Fibroblast of skin of right biceps (primary cell): ENCODE data around the gene TRIM47.

Experiments used
- DNase-seq: peaks from one replicate; pipeline ENCODE4 v3.0.0-alpha.2; 2013

The TRIM47 gene

GRCh38 chr17:75845058-75845711 lies 33.2 kb downstream of the TRIM47 start:
- peak; percentile 52 for DNase-seq

DNA sequence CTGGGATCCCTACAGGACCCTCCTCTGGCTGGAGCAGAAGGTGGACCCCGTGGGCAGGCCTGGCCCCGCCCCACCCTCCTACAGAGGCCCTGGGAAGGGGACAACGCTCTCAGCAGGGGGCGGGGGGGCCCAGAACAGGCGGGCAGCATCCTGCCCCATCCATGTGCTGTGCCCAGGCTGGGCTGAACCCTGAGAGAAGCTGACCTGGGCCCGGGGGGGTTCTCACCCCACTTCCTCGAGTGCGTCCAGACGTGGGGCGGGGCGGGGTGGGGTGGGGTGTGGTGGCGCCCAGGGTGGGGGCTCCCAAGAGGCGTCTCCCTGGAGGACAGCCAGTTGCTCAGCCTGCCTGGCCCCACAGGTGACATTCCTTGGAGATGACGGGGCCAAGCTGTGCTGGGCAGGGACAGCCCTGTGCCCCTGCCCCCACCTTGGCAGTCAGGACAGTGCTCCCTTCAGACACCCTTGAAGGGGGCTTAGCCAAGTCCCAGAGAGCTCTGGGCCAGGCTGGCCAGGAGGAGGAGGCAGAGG lies 33.8 kb downstream of the TRIM47 start:
- DNase-seq: no peak

DNA sequence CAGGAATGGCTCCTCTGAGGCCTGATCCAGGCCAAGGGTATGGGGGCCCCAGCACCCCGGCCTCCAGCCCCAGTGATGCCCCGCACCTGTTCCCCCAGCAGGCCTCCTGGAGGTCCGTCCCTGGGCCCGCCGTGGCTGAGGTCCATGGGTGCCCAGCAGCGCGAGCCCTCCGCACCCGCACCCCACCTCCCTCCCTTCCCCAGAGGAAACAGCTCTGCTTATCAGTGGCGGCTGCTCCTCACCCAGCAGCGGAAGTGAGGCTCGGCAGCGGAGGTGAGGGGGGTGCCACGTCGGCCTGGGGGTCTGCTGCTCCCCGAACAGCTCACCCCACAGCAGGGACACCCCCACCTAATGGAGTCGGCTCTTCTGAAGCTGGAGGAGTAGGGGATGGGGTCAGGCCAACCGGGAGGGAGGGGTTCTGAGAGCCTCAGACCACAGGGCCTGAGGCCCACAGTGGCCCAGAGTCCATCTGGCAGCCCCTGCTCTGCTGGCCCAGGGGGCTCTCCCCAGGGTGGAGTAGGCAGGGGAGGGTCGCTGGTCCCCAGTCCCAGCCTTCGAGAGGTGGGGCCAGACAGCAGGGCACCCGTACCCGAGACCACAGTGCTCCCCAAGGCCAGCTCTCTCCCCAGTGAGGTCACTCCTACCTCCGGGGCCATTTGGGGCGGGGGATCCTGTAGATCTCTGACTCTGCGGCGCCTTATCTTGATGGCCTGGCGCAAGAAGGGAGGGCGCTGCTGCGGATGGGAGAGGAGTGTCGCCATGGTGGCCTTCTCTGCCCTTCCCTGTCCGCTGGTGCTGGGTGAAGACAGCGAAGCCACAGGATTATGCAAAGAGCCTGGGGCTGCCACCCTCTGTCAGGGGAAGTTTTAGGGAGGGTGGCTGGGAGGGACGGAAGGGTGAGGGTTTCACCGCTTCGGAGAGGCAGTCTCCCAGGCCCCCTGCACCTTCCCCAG lies 34.5 kb downstream of the TRIM47 start, which contains the start of gene UNC13D:
Gene UNC13D, minus strand, starts transcription at position 828 of the 953 bp plus-strand sequence. Its CDS starts 67 bp downstream, at position 761.
- DNase-seq: no peak

DNA sequence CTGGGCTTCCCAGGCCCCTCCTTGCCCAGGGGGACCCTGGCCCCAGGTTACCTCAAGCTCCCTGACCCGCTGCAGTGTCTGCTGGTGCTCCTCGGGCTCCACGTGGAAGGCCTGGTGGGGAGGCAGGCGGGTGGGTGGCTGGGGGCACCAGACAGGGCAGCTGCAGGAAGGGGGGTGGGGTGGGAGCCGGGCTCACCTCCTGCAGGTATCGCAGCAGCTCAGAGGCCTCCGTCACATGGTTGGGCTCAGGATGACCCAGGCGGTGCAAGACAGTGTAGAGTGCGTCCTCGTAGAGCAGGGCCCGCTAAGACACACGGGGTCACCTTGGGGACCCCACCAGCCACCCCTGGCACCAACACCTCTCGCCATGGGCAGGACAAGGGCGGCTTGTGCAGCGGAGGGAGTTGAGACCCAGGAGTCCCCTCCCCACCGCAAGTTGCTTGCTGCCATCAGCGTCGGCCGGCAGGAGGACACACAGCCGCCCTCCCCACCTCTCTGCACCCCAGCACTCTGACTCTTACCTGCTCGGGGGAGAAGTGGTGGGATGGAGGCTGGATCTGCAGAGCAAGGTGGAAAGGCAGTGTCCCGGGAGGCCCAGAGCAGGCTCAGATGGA lies 35.3 kb downstream of the TRIM47 start:
- no peak for DNase-seq

DNA sequence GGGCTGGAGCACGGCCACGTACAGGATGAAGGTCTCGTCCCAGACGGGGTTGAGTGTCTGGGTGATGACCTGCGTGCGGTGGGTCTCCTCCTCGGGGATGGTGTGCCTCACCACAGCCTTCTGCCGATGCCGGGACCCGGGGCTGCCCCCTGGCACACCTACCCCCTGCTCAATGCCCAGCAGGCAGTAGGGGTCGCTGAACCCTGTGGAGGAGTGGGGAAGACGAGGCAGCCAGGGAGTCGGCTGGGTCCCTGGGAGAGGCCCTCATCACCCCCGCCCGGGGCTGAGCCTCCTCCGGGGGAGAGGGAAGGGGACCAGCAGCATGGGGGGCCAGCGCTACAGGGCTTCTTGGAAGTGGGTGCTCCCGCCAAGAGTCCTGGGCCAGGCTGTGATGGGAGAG lies 36.0 kb downstream of the TRIM47 start:
- no peak for DNase-seq

- DNase-seq: no peak
Observed at GRCh38 chr17:75840799-75841164, 37.6 kb downstream of the TRIM47 start.

DNA sequence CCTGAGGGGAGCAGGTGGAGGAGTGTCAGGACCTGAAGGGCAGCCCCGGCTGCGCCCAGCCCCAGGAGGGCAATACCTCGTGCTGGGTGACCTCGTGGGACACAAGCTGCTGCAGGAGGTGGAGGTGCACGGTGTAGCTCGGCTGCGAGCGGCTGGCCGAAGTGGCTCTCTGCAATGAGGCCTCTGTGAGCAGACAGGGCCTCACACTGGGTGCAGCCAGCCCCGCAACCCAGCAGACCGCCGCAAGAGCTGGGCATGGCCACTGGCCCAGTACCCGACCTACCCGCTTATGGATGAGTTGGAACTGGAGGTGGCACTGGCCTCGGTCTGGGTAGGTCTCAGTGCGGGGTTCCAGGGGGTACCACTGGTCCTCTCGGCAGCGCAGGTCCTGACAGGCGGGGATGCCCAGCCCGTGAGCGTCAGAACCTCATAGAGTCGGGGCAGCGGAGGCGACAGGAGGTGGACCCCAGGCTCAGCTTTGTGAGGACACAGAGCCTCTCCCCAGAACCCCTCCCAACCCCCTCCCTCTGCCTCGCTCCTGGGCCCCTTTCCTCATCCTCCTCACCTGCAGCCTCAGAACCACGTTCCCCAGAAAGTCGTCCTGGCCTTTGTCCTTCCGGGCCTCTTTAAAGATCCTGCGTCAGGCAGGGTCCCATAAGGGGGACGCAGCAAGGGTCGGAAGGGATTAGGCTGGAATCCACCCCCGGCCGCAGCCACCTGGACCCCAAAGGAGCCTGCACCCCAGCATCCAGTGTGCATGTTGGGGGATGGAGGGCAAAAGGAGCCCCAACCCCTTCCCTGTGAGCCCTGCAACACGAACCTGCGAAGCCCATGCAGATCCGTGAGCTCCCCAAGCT lies 38.2 kb downstream of the TRIM47 start:
- no peak for DNase-seq

GRCh38 chr17:75838410-75838809 lies 40.0 kb downstream of the TRIM47 start:
- no peak for DNase-seq

- no peak for DNase-seq
Observed at GRCh38 chr17:75837899-75838298, 40.5 kb downstream of the TRIM47 start.

GRCh38 chr17:75836605-75837004 lies 41.8 kb downstream of the TRIM47 start:
- DNase-seq: no peak

DNA sequence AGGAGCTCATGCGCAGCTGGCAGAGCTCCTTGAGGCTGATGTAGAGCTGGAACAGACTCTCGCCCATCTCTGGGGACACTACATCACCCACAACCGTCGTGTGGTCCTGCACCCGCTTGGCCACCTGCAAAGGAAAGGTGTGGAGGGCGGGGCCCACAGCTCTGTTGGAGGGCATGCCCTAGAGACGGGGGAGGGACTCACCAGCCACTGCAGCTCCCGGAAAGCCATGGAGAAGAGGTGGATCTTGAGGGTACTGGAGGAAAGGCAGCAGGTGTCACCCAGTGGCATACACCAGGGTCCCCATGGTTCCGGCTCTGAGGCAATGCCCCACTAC lies 42.8 kb downstream of the TRIM47 start:
- no peak for DNase-seq

GRCh38 chr17:75834928-75835653 lies 43.3 kb downstream of the TRIM47 start:
- no peak for DNase-seq

GRCh38 chr17:75834279-75834920 lies 44.0 kb downstream of the TRIM47 start:
- no peak for DNase-seq

DNA sequence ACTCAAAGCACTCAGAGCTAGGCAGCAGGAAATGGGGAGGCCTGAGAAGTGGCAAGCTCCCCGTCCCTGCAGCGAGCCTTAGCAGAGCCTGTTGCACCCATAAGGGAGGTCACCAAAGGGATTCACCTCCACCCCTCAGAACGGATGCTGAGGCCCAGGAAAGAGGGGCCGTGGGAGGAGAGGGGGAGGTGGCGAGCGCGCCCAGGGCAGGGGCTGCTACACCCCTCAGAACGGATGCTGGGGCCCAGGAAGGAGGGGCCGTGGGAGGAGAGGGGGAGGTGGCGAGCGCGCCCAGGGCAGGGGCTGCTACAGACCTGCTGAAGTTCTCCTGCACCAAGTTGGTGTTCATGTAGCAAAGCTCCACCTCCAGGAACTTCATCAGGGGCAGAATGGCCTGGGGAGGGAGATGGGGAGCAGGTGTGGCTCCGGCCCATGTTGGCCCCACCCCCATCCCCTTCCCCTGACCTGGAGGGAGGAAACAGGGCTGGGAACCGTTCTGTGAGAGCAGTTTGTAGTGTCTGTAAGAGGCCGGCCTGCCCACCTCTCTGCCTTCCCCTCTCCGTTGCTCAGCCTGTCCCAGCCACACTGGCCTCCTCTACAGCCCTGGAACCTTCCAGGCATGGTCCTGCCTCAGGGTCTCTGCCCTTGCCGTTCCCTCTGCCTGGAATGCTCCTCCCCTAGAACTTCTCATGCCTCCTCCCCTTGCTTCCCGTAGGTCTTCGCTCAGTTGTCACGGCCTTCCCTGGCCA lies 45.6 kb downstream of the TRIM47 start:
- DNase-seq: no peak

- DNase-seq: peak; percentile 71
Observed at GRCh38 chr17:75832164-75832651, 46.2 kb downstream of the TRIM47 start.

GRCh38 chr17:75831032-75831571 lies 47.3 kb downstream of the TRIM47 start:
- no peak for DNase-seq

DNA sequence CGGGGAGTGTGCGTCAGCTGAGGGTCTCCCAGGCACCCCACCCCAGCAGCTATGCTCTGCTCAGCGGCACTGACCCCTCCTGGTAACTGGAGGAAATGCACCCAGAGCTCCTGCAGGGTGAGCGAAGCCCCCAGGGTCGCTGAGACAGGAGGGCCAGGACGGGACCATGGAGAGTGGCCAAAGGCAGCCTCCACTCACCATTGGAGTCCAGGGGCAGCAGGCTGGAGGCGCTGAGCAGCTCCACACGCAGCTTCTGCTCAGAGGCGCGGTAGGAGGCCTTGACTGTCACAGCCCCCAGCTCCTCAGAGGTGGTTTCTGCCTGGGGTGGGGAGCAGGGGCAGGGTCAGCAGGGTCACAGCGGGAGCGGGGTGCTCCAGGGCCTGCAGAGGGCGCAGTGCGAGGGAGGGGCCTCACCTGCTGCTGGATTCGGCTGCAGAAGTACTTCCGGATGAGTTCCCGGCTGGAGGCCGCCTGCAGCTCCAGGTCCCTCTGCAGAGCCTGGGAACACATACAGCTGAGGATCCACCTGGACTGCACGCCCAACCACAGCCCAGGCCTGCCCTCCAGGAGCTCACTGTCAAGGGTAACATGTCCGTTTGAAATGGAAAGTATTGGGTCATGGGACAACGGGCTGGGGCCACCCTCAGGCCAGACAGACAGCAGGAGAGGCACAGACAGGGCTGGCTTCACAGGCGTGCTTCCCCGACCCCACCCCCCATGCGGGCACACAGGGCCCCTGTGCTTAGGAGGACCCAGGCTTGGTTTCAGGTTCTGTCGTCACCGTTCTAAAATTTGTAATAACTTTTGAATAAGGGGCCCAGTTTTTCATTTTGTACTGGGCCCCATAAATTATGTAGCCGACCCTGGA lies 48.0 kb downstream of the TRIM47 start:
- no peak for DNase-seq

DNA sequence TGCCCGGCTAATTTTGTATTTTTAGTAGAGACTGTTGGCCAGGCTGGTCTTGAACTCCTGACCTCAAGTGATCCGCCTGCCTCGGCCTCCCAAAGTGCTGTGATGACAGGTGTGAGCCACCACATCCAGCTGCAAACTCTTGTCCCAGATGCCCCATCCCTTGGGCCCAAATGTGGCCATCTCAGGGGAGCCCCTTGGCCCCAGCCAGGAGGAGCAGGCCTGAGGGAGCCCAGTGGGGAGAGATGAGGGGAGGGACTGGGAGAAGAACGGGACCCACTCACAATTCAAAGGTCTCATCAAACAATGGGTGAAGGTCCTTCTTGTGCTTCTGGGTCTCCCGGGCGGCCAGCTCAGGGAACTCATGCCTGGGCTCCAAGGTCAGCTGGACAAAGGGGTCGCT lies 48.6 kb downstream of the TRIM47 start:
- no peak for DNase-seq

- DNase-seq: no peak
Observed at GRCh38 chr17:75828741-75829140, 49.6 kb downstream of the TRIM47 start.
